ENCODE results near the gene GALNT12.

GALNT12 gene

GRCh38 chr9:98807070-98807813 lies at the start of gene GALNT12:
GALNT12 (plus strand) TSS chr9:98807670; CDS start chr9:98807699, 29 bp downstream.
- peak; percentile 44 for DNase-seq

- no peak for DNase-seq
Observed at GRCh38 chr9:98760231-98760630, 47.2 kb upstream of the GALNT12 start.

- DNase-seq, result no peak
Observed at GRCh38 chr9:98763986-98764745, 43.3 kb upstream of the GALNT12 start.

- no peak for DNase-seq
Observed at GRCh38 chr9:98765256-98765655, 42.2 kb upstream of the GALNT12 start.

GRCh38 chr9:98766586-98766985 lies 40.9 kb upstream of the GALNT12 start:
- no peak for DNase-seq

GRCh38 chr9:98767196-98767595 lies 40.3 kb upstream of the GALNT12 start:
- no peak for DNase-seq

- no peak for DNase-seq
Observed at GRCh38 chr9:98767915-98768314, 39.6 kb upstream of the GALNT12 start.

- DNase-seq, result no peak
Observed at GRCh38 chr9:98768344-98768743, 39.1 kb upstream of the GALNT12 start.

GRCh38 chr9:98770717-98771116 lies 36.8 kb upstream of the GALNT12 start:
- no peak for DNase-seq

- no peak for DNase-seq
Observed at GRCh38 chr9:98771209-98771874, 36.1 kb upstream of the GALNT12 start.

- no peak for DNase-seq
Observed at GRCh38 chr9:98772364-98773155, 34.9 kb upstream of the GALNT12 start.

- no peak for DNase-seq
Observed at GRCh38 chr9:98773721-98774120, 33.7 kb upstream of the GALNT12 start.

GRCh38 chr9:98774746-98775145 lies 32.7 kb upstream of the GALNT12 start:
- peak; percentile 17 for DNase-seq

GRCh38 chr9:98775831-98776441 lies 31.5 kb upstream of the GALNT12 start:
- DNase-seq, result peak; percentile 36

- no peak for DNase-seq
Observed at GRCh38 chr9:98777618-98778017, 29.9 kb upstream of the GALNT12 start.

- no peak for DNase-seq
Observed at GRCh38 chr9:98778251-98778650, 29.2 kb upstream of the GALNT12 start.

- DNase-seq, result no peak
Observed at GRCh38 chr9:98778711-98779530, 28.5 kb upstream of the GALNT12 start.

GRCh38 chr9:98780059-98780749 lies 27.3 kb upstream of the GALNT12 start:
- no peak for DNase-seq

- no peak for DNase-seq
Observed at GRCh38 chr9:98781588-98782383, 25.7 kb upstream of the GALNT12 start.
